MCF 10A (cell line): ENCODE data around the gene CAPZB. TPM values are rescaled to one million over a fixed set of nuclear protein-coding genes. Genes with fewer than 3 reads are reported as not detected.

Source experiments
- BruUV-seq: library from RNA; stranded (reverse); fragments of 400-500 nt; replicated peaks from 2 replicates; lab custom pipeline; 2021; lab: Mats Ljungman, UMichigan
- CTCF ChIA-PET: fragments of 300-600 bp; sonication (Branson Sonifier 250); formaldehyde crosslinking; extraction: SDS; loops from one replicate; lab custom pipeline; 2021; ENCODE audit warnings: antibody characterized with exemption, inconsistent platforms; lab: Yijun Ruan, JAX
- POLR2A ChIA-PET: fragments of 300-600, 350-650 bp; sonication (Branson Sonifier 250); formaldehyde crosslinking; extraction: SDS; loops from one replicate; lab custom pipeline; 2020; ENCODE audit warnings: antibody characterized with exemption, inconsistent platforms; lab: Yijun Ruan, JAX
- DNase-seq: peaks from one replicate; pipeline ENCODE4 v3.0.0-alpha.2; 2018; ENCODE audit not compliant: unreplicated experiment
- H3K27ac Mint-ChIP-seq: one replicate; pipeline ENCODE4 v1.8.0; 2022; ENCODE audit warnings: mild to moderate bottlenecking, low read depth, mixed read lengths; ENCODE audit not compliant: unreplicated experiment
- H3K27me3 Mint-ChIP-seq: one replicate; pipeline ENCODE4 v1.8.0; 2022; ENCODE audit warnings: mixed read lengths; ENCODE audit not compliant: insufficient read depth, unreplicated experiment
- H3K36me3 Mint-ChIP-seq: one replicate; pipeline ENCODE4 v1.8.0; 2022; ENCODE audit warnings: mild to moderate bottlenecking, moderate library complexity, mixed read lengths; ENCODE audit not compliant: insufficient read depth, unreplicated experiment
- H3K4me1 Mint-ChIP-seq: one replicate; pipeline ENCODE4 v1.8.0; 2022; ENCODE audit warnings: mixed read lengths; ENCODE audit not compliant: insufficient read depth, unreplicated experiment
- H3K4me3 Mint-ChIP-seq: one replicate; pipeline ENCODE4 v1.8.0; 2022; ENCODE audit warnings: mild to moderate bottlenecking, moderate library complexity, mixed read lengths; ENCODE audit not compliant: unreplicated experiment
- H3K9me3 Mint-ChIP-seq: one replicate; pipeline ENCODE4 v1.8.0; 2022; ENCODE audit warnings: mixed read lengths; ENCODE audit not compliant: unreplicated experiment
- CTCF ChIP-seq: fragments of 200-600 bp; IDR thresholded peaks from one replicate; pipeline ENCODE4 v1.8.0; 2022; ENCODE audit warnings: antibody characterized with exemption, mild to moderate bottlenecking; ENCODE audit not compliant: unreplicated experiment
- intact Hi-C: fragments of 100-400 bp; cut with micrococcal nuclease; formaldehyde crosslinking; loops from 2 replicates; pipeline ENCODE4 v1.14.1; 2022
- total RNA-seq: library from RNA; stranded (reverse); gene quantifications from 2 replicates; pipeline ENCODE4 v1.2.3, GENCODE V29; 2022

The CAPZB gene
- total RNA-seq, 1 experiment from 2014 or later, result 252 TPM

GRCh38 chr1:19465650-19466049 is 19.7 kb downstream of the CAPZB start:
- intact Hi-C loops, result no loop called here
- Mint-ChIP-seq H3K4me3 (no peak overlapping the region), H3K36me3 (peaks cover 9% of the 10 kb centered on the region), H3K27ac (no peak overlapping the region), H3K9me3 (no peaks in the 10 kb centered on the region), H3K4me1 (peaks cover 19% of the 10 kb centered on the region), H3K27me3 (no peaks in the 10 kb centered on the region)
- DNase-seq, result no peak
- CTCF ChIA-PET, result interaction anchor here (2.7 kb wide), 1 partner anchor 196 kb away, joined by 12 read pairs; no protein-coding TSS in a partner anchor
- POLR2A ChIA-PET, result interaction anchor here (0.8 to 1.5 kb wide), 4 partner anchors 14 to 175 kb away, joined by 3 to 7 read pairs (median 4); no protein-coding TSS in a partner anchor
- TF ChIP-seq CTCF, result no peak
- no TSS peak for BruUV-seq

- TF ChIP-seq CTCF, result no peak
- POLR2A ChIA-PET, result interaction anchor here (0.8 to 1.5 kb wide), 5 partner anchors 13 to 175 kb away, joined by 3 to 7 read pairs (median 3); no protein-coding TSS in a partner anchor
- H3K27ac Mint-ChIP-seq, result no peak overlapping the region
- CTCF ChIA-PET, result interaction anchor here (2.7 kb wide), 1 partner anchor 196 kb away, joined by 12 read pairs; no protein-coding TSS in a partner anchor
- DNase-seq, result no peak
- intact Hi-C loops, result no loop called here
- H3K27me3 Mint-ChIP-seq, result no peaks in the 10 kb centered on the region
- H3K4me1 Mint-ChIP-seq, result peaks cover 19% of the 10 kb centered on the region
- H3K9me3 Mint-ChIP-seq, result no peaks in the 10 kb centered on the region
- H3K4me3 Mint-ChIP-seq, result no peak overlapping the region
- BruUV-seq, result no TSS peak
- H3K36me3 Mint-ChIP-seq, result peaks cover 13% of the 10 kb centered on the region
These were observed 20.2 kb downstream of the CAPZB start for GRCh38 chr1:19465123-19465522.

GRCh38 chr1:19464696-19465095 is 20.6 kb downstream of the CAPZB start:
- no peak for TF ChIP-seq CTCF
- intact Hi-C loops, result no loop called here
- POLR2A ChIA-PET, result interaction anchor here (0.8 to 1.5 kb wide), 3 partner anchors 13 to 176 kb away, joined by 3 to 7 read pairs (median 4); no protein-coding TSS in a partner anchor
- Mint-ChIP-seq H3K27me3 (no peaks in the 10 kb centered on the region), H3K4me3 (no peak overlapping the region), H3K4me1 (peaks cover 15% of the 10 kb centered on the region), H3K27ac (no peak overlapping the region), H3K36me3 (peaks cover 12% of the 10 kb centered on the region), H3K9me3 (no peaks in the 10 kb centered on the region)
- no peak for DNase-seq
- CTCF ChIA-PET, result interaction anchor here (2.7 kb wide), 1 partner anchor 197 kb away, joined by 12 read pairs; no protein-coding TSS in a partner anchor
- no TSS peak for BruUV-seq

GRCh38 chr1:19463504-19463803 is 21.9 kb downstream of the CAPZB start:
- no TSS peak for BruUV-seq
- CTCF ChIA-PET, result interaction anchor here (0.6 to 2.7 kb wide), 4 partner anchors 23 to 198 kb away, joined by 3 to 12 read pairs (median 3); no protein-coding TSS in a partner anchor
- H3K4me3 Mint-ChIP-seq, result no peak overlapping the region
- H3K27ac Mint-ChIP-seq, result no peak overlapping the region
- no peak for DNase-seq
- POLR2A ChIA-PET, result no interaction called here
- H3K27me3 Mint-ChIP-seq, result no peaks in the 10 kb centered on the region
- intact Hi-C loops, result no loop called here
- peaks cover 15% of the 10 kb centered on the region for H3K36me3 Mint-ChIP-seq
- no peak for TF ChIP-seq CTCF
- H3K9me3 Mint-ChIP-seq, result no peaks in the 10 kb centered on the region
- H3K4me1 Mint-ChIP-seq, result peaks cover 12% of the 10 kb centered on the region
